Activated CD4-positive, alpha-beta T cell treated with anti-CD3 and anti-CD28 coated beads, Interleukin-2, amount 50 U/mL, for 1 hour (primary cell): ENCODE results near the gene MYO3B.

Experiments
- DNase-seq: peaks from one replicate; pipeline ENCODE4 v3.0.0-alpha.2; 2020

Gene MYO3B

DNA sequence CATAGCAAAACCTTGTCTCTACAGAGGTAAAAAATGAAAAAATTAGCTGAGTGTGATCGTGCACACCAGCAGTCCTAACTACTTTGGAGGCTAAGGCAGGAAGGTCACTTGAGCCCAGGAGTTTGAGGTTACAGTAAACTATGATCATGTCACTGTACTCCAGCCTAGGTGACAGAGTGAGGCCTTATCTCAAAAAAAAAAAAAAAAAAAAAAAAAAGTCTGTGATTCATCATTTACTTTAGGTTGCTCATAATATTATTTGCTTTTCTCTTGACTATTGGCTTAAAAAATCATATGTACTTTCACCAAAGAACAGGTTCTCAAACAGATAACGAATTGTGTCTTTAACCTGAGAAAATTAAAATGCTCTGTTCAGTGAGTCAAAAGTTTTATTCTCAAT is 129.1 kb downstream of the MYO3B start:
- DNase-seq = no peak

DNA sequence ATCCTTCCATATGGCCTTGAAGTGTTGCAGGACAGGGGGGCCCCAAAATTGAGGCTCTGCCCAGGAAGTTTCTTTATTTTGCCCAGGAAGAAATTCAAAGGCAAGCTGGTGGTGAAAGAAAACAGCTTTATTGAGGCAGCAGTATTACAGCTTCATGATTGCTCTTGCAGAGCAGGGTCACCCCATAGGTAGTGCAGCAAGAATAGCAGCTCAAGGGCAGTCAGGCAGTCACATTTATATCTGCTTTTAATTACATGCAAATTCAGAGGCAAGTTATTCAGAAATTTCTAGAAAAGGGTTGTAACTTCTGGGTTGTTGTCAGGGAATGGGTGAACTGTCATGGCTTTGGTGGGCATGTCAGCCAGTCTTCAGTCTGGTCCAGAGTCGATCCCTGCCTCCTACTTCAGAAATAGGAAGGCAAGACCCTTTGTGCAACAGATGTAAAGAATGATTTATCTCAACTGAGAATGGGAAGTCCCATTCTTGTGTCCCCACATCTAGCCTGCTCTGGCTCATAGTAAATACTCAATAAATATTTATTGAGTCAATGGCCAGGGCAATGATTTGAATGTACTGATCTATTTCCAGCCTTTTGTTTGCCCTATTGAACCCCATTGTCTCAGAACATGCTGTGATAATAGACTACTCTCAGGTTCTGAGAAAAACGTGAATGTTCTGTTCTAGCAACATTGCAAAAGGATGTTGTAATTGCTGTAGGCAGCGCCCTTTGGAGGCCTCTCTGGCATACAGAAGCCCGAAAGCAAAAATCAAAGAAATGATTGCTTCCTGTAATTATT is 129.8 kb downstream of the MYO3B start:
- no peak for DNase-seq

DNA sequence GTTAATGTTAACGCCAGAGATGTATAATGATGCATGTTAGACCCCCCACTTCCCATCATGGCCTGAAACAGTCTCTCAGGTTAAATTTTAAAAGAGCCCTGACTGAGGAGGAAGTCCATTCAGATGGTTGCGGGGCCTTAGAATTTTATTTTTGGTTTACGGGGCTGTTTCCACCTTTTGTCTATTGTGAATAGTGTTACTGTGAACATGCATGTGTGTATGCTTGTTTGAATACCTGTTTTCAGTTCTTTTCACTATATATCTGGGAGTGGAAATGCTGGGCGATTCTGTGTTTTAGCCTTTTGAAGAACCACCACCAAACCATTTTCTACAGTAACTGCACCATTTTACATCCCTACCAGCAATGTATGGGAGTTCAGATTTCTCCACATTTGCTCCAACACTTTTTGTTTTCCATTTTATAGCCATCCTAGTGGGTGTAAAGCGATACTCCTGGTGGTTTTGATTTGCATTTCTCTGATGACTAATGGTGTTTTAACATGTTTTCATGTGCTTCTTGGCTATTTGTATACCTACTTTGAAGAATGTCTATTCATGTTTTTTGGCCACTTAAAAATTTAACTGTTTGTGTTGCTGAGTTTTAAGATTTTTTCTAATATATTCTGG is 133.0 kb downstream of the MYO3B start:
- DNase-seq = no peak

DNA sequence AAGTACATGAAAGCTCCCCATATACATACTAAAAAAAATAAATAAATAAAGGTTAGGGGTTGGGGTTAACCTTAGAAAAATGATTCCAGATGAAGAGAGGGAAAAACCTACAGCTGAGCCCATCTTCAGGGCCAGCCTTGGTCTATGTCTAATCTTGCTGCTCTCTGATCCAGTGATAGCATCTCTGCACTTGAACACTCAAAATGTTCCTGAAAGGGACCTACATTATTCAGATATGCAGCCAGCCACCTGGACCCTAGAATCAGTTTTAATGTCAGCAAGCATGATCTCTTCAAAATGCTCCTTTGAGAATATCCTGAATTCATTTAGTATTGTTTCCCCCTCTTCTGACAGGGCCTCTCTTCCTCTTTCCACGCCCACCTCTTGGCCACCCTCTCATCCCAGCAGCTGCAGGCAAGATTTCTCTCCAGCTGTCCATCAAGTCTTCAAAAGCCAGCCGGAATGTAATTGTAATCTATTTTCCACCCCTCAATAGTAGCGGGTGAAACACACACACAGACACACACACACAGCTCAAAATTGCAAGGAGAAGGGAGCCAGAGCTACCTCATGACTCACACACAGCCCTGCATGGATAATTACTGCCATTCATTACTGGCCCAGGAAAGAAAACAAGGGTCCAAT is 135.5 kb downstream of the MYO3B start:
- DNase-seq = no peak

DNA sequence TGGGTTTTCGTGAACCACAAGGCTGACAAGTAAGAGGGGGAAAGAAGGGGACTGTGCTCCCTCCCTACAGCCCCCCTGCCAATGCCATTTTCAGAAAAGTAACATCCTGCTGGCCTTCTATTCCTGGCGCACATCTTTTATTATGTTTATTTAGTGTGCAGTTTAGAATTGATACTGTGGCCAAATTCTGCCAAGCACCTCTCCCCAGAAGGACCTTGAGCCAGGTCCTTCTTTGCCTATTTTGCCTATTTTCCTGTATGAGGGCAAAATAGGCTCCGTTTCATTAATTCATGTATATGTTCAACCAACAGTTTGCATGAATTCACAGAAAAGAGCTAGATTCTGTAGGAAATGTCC is 136.0 kb downstream of the MYO3B start:
- no peak for DNase-seq

DNA sequence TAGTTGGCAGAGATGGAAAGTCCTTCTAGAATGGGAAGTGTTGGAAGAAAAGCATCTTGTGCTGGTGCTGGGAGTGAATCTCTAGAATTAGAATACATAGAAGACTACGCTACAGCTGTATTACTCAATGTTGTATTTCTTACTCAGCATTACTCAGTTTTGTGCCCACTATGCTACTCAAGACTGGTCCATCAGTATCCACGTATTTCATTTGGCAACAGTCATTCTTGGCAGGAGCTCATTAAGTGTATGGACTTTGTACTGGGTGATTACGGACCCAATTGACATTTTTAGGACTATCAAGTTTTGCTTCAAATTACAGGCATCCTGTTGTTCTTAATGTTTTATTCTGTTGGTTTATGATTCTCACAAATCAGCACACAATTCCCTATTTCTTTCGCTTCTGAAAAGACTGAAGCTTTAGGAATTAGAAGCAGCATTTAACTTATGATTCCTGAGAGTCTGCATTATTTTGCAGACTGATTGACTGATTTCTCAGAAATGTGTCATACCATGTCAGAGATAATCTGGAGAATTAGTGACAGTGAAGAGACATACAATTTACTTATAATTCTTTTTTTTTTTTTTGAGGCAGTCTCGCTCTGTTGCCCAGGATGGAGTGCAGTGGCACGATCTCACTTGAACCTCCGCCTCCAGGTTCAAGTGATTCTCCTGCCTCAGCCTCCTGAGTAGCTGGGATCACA is 136.9 kb downstream of the MYO3B start:
- no peak for DNase-seq

DNA sequence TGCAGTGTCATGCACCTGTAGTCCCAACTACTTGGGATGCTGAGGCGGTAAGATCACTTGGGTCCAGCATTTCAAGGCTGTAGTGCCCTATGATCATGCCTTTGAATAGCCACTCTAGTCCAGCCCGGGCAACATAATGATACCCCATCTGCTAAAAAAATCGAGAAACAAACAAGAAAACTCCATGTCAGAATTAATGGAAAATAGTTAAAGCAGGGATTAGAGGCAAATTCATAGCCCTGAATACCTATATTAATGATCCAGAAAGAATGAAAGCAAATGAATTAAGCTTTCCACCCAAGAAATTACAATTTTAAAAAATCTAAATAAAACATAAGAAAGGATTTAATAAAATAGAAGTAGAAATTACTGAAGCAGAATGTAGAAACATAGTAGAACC is 143.0 kb downstream of the MYO3B start:
- DNase-seq = no peak

DNA sequence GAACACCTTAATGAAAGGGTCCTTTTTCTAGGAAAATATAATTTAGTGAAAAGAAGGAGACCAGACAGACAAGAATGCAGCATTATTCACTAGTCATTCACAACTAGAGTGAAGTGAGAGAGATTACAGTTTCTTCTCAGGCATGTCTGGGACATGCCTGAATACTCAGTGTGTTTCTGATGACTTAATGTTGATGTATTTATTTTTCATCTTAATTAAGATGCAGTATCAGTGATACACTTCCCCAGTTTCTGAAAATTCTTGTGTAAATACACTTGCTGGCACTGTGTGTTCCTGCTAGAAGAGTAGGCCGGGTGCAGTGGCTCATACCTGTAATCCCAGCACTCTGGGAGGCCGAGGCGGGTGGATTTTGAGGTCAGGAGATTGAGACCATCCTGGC is 143.6 kb downstream of the MYO3B start:
- no peak for DNase-seq

DNA sequence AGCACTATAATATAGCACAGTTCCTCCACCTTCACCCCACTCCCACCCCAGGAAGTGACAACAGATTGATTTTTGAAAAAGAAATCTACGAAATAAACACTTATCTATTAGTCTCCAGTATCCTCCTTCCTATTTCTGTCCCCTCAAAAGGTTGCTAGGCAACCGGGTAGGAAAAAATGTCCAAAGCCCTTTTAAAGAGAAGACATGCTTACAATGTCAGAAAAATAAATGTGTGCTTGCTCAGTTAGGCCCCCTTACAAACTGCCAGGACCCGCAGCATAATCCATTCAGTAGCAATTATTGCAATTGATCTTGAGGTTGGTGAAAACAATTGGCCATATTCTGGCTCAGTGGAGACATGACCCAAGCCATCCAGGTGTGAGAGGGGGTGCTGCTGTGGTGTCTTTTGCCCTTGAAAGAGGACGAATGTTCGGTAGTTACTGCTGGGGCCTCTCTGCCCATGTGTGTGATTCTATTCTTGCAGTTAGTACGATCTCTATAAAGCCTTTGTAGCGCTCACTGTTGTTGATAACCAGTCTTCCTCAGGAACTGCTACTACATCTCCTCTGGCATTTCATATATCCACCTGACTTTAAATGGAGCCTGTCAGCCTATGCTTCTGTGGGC is 144.3 kb downstream of the MYO3B start:
- DNase-seq = no peak

DNA sequence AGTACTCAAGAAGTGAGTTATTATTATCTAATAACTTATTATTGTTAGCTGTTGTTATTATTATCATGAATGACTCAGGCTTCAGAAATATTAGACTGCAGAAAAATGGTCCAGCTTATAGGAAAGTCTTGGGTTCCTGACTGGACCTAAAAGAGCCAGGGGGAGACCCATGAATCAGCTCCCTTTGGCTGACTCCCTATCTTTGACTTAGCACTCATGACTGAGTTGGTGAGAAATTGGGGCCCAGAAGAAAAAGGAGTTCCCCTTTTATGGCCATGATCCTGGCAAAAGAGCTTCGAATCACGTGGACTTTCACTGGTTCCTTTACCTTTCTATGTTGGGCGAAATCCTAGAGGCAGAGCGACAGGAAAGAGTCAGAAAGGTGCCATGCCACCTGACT is 145.8 kb downstream of the MYO3B start:
- DNase-seq = no peak

DNA sequence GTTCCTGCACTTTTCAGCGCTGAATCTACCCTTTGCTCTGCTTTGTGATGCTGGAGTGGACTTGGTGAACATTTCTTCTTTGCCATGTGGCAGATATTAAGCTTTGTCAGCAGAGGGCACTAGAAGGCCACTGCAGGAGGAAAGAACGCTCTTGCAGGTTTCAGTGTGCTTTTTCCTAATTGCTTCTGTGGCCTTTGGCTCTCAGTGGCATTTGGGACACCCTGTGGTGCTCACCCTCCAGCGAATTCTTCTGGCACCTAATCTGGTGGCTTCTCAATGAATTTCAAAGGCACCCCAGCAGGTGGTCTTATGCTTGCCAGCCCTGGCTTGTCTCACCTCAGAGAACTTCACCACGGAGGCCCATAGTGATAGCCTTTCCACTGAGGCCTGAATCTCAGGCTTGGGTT is 146.7 kb downstream of the MYO3B start:
- no peak for DNase-seq

DNA sequence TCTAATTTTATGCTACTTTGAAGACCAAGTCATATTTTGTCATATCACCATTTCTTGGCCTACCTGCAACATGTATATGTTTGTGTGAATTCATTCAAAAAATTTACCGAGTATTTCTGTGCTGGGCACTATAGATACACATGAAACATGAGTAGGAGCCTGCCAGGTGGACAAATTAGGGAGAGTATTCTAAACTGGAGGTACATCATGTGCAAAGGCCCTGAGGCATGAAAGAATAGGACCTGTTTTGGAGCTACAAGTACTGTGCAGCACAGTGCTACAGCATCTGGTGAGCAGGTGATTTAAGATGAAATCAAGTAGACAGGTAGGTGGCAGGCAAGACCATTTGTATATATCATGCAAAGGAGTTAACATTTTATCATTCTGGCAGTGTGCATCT is 152.9 kb downstream of the MYO3B start:
- DNase-seq = no peak

DNA sequence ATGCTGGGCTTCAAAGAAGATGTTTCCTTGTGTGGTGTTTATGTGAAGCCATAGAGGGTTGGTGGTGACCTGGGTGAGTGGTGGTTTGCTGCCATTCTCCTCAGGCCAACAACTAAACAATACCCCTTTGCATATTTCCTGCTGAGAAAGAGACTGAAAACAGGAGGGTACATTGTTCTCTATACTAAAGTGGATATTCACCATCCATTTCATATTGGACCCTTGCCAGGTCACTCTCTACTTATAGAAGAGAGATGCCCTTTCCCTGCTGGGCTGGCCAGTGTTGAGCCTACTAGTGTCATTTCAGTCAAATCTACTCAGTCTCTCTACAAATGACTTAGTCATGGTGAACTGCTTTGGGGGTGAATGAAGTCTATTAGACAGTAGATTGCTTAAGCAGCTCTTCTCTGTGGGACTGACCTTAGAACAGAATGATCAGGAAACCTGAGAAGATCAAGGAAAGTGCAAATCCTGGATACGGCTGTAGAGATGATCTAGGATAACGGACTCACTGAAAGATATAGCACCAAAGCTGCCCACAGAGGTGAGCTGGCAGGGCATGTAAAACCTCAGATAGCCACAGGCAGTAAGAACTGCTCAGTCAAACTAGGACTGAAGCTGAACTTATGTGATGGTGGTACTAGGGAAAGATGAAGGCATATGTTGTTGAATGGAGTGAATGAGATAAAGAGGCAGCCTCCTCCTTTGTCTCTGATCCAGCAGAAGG is 154.9 kb downstream of the MYO3B start:
- no peak for DNase-seq

DNA sequence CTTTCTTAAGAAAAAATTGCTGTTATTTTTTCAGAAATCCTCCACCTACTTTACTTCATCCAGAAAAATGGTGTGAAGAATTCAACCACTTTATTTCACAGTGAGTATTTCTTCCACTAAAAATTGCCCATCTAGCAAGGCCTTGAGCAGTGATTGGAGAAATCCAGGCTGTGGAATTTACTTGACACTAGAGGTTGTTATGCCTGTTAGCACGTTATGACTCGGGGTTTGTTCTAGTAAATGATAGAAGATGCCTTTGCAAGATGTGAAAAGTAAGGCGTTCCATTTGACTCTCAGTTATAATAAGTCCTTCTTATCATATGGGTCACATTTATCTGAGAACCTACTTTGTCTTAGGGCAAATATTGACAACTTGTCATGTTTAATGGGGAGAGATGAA is 157.4 kb downstream of the MYO3B start:
- no peak for DNase-seq

DNA sequence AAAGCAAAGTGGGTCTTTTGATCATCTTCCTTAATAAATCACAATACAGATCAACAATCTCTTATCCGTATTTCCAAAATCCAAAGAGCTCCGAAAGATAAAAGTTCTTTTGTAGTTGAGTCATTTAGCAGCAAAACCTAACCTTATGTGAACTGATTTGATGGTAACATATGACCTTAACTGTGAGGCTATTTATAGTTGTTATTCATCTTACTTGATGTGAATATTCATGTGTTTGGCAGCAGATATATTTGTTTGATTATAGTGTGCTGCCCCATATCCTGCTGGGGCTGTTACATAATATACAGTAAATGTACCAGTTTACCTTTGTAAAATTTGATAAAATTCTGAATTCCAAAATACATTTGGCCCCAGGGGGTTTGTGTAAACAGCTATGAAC is 158.5 kb downstream of the MYO3B start:
- no peak for DNase-seq

DNA sequence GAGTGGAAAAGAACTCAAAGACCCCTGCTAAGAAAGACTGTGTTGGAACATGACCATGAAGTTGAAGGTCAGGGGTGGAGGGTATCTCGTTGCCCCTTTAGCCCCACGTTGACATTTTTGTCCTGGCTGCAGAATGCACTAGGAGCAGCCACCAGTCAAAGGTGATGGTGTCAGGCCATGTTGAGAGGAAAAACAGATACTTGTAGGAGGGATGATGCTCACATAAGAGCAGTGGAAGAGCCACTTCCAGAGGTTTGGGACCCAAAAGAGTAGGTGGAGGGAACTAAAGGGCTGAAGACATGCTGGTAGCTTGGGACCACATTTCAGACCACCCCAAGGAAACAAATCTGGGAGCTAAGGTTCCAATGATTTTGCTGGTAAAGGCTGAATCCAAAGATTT is 159.0 kb downstream of the MYO3B start:
- DNase-seq = no peak

DNA sequence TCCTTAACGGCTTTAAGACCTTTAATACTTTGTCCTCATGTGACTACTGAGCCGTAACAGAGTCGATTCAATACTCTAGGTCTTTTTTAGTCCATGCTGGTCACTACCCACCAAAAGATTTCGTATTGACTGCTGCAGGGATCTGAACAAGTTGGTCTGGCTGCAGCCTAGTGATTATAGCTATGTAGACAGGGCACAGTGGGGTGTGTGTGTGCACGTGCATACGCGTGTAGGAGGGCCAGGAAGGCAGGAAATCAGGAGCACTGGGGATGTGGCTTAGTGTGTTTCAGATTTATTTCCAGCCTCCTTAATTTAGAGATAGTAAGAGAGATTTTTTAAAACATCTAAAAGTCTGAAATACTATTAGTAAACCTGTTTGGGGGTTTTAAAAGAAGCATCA is 161.4 kb downstream of the MYO3B start:
- no peak for DNase-seq

DNA sequence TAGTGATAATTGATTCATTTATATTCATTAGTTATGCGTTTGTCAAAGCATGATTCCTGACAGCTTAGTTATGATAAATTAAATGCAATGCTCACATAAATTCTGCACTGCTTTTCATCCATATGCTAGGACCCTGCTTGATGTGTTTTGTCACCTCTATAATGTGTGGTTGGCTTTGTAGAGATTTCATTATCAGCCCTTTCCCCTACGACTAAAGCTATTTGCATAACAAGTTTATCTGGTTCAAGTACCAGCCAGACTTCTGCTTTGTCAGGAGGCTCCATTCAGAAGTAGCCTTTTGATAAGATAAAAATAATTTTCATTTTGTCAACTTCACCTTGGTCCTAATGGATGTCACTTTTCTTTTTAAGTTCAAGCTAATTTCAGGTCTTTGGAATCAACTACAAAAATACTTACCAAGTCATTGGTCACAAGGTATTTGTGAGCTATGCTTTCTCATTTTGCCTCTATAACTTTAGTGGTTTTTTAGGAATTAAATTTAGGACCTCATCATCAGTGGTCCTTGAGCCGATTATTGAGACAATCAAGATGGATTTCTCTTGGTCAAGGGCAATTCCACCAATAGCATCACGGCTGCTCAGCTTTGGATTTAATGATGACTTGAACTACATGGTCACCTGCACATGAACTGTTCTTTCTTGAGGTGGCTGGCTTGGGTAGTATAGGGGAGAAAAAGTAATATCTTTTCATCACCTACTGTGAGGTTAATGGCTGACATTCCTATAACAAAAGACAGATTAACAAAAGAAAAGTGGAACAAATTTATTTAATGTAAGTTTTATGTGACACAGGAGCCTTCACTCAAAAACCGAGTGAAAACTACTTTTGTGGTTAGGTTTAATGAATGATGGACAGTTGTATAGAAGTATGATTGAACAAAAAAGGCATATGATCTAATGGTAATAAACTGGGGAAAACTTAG is 162.1 kb downstream of the MYO3B start:
- no peak for DNase-seq

DNA sequence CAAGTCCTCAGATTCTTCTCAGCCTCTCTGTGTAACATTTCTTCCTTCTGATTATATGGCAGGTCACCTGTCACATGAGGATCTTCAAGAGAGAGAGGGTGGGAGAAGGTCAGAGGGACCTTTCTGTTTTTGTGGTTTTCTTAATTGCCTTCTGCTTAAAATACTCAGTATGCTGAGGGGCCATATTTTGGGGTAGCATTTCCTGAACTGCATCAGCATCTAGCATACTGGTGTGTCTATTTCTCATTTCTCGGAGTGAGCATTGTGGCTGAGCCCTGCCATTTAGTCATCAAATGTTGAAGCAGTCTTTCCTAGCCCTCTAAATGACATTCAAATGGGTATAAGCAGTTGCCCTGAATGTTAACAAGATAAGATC is 162.7 kb downstream of the MYO3B start:
- no peak for DNase-seq

DNA sequence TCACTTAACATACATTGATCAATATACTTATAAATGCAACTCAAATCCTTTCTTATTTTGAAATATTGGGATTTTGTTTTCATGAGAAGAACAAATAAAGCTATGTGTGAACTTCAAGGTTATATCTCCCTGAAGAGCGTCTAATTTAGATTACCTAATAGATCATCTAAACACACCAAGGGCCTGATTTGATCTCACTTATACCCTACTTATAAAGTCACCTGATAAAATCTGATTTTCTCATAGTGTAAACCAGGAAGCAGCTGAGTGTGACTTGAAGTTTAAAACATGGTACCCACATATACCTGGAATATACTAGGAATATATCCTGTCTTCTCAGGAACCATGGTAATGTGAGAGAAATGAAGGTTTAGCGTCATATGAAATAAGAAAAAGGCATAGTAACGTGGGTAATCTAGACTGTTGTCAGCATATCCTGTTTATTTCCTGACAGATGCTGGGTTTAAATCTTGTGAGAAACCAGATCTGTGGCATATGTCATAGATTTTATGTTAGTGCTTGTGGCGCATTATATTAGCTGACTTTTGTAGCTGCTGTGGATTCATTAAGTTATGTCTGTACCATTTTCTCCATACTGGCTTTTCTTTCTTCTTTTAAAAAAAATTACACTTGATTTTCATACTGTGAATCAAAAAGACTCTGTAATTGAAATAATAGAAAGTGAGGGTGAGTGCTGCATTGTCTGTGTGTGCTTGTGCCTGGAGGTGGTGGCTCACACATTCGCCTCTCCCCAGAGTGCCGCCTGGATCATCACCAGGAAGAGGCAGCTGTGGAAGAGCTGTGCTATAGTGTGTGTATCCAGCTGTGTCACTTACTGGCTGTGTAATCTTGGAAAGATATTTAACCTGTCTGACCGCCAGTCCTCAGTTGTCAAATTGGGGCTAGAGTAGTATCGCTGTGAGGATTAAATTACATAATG is 164.0 kb downstream of the MYO3B start:
- DNase-seq = no peak
